ENCODE measurements around the gene TMEM176A.

TMEM176A gene

DNA sequence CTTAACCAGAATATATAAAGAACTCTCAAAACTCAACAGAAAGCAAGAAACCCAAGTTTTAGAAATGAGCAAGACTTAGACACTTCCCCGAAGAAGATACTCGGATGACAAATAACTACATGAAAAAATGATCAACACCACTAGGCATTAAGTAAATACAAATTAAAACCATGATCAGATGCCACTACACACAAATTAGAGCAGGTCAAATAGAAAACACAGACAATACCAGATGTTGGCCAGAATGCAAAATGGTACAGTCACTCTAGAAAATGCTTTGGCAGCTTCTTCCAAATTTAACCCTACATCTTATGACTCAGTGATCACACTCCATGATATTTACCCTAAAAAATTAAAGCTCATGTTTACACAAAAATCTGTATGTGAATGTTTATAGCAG is 18.4 kb downstream of the TMEM176A start:
- no peak for DNase-seq (ENCODE audit: low read depth in 2 of 2)

DNA sequence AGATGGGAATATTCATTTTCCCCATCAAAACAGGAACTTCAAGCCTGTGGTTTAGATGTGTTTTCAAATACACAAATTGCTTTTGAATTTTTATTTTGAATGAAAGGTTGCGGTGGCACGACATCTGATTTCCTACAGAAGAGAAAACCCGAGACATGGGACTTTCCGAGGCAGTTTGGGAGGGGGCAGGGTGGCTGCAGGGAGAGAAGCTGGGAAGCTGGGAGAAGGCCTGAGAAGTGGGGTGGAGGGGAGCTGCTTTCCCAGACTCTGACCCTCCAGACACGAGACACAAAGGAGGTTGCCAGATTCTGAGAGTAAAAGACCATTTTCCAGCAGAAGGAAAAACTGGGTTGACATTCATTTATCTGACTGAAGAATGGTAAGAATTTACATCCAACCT is 19.6 kb downstream of the TMEM176A start:
- DNase-seq (ENCODE audit: low read depth in 2 of 2): no peak

DNA sequence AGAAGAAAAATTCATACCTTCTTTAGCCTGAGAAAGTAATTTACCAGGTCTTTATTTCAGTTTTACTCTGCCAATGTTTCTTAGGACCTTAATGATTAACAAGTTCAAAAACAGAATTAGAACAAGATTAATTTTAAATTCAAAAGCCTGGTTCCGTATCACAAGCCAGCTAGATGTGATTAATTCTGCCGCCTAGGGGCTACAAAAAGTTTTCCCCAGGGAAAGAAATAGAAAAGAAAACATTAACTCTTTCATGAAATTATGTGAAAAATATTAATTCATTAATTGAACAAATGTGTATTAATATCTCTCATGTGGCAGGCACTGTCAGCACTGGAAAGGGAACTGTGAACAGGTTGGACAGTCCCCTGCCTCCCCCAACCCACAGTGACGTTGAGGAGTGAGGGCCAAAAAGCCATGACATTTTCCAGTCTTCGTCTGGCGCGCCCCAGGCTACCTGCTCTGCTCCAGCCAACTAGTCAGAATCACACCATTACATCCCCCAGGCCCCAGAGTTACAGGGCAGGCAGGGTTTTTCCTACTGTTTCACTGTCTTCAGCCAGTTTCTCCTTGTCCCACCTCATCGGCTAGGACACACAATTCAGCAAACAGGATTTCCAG is 20.1 kb downstream of the TMEM176A start:
- no peak for DNase-seq (ENCODE audit: low read depth in 2 of 2)

DNA sequence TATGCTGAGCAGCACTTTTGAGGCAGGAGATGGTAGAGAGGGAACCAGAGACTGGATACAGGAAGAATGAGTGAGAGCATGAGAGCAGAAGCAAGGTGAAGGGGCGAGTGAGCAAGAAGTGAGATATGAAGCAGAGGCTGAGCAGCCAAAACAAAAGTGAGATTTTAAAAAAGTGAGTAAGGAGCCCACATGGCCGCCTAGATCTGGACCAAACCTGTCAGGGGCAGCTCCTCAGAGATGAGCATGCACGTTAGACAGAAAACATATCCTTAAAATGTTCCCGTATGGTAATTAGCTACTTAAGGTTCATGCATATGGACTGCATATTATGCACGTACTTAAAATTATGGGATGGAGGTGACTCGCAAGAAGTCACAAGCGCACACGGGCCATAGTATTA is 22.5 kb downstream of the TMEM176A start:
- no peak for DNase-seq (ENCODE audit: low read depth in 2 of 2)

DNA sequence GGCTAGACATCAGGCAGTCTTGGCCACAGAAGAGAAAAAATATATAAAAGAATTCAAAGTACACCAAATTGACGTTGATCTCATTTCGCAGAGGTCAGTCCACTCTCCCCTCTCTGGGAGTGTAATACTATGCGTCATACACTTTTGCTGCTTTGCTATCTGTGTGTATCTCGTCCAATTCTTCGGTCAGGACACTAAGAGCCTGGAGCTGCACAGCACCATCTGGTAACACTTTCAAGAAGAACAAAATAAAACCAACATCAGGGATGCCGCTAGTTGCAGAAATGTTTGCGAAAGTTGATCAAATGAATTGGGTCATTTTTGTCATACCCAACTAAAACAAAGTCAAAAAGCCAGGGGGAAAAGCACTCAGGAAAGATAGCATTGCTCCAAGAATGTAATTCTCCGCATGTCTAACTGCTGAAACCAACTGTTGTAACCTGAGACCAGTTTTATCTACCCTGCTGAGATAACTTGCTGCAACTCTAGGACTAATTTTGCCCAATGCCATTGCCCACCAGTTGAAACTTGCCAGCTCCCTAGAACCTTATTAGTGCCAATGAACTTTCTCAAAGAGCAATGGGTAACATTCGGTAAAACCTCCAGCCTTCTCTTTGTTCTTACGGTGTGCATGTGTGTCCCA is 23.0 kb downstream of the TMEM176A start:
- DNase-seq (ENCODE audit: low read depth in 2 of 2): no peak

DNA sequence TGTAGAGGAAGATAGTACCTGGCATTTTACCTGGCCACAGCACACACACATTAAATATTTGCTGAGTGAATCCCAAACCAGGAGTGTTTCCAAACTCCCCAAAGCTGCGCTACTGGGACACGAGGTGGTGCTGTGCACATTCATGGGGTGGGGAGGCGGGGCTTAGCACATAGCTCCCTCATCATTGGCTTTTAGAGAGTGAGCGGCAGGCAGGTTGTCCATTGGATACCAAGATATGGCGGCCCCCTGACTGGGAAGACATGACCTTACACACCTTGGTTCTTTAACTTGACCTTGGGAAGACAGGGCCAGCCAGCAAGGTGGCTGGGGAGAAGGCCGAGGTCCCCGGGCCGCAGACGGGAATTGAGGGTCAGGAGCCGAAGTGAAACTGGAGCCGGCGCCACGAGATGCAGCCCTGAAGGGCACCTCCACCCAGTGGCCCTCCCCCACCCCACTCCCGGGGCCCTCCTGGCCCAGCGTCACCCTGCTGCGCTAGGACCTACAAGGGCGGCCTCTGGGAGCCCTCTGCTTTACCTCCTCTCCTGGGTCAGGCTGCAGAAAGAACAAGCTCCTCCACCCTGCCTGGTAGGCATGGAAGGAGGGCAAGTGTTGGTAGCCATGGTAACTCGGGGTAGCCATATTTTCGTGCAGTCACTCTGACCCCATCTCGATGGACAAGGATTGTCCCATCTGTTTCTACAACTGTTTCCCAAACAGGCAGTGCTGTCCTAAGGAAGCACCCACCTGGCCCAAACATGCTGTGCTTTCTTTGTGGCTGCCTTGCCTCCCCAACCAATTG is 24.0 kb downstream of the TMEM176A start:
- no peak for DNase-seq (ENCODE audit: low read depth in 2 of 2)

DNA sequence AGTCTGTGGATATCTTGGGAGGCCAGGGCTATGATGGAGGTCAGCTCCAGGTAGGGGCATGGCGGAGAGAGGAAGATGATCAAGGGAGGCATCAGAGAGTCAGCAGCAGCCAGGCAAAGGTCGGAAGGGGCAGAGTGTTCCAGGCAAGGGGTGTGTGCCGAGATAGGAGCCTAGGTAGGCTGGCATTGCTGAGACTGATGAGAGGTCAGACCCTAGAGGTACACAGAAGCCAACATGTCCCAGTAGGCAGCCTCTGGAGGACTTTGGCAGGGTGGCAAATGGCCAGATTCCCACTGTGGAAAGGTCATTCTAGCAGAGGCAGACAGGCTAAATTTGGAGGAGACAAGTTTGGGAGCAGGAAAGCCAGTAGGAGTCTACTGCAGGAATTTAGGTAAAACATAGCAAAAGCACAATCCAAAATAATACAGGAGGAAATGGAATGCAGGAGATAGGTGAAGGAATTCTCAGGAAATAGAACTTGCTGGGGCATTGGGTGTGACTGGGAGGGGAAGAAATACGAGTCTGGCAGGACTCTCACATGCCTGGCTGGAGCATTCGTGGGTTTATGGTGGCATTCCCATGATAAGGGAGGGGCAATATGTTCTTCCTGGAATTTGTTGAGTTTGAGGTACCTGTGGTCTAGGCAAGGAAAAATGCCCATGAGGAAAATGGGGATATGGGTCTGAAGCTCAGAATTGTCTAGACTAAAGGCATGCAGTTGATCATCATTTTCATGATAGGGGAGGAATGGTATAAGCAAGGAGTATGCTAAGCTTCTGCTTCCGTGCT is 25.7 kb downstream of the TMEM176A start:
- no peak for DNase-seq (ENCODE audit: low read depth in 2 of 2)

DNA sequence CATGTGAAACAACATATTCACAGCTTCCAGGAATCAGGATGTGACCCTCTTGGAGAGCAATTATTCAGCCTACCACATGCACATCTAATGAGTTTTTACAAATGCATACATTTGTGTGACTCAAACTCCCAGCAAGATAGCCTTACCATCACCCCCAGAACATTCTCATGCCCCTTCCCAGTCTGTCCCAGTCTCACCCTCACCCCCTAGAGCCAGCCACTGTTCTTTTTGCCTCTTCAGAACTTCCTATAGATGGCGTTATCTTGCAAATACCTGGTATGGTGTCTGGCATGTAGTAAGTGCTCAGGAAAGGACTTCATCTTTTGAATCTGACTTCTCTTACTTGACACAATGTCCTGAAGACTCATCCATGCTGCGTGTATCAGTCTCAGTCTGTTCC is 27.8 kb downstream of the TMEM176A start:
- DNase-seq (ENCODE audit: low read depth in 2 of 2): no peak

DNA sequence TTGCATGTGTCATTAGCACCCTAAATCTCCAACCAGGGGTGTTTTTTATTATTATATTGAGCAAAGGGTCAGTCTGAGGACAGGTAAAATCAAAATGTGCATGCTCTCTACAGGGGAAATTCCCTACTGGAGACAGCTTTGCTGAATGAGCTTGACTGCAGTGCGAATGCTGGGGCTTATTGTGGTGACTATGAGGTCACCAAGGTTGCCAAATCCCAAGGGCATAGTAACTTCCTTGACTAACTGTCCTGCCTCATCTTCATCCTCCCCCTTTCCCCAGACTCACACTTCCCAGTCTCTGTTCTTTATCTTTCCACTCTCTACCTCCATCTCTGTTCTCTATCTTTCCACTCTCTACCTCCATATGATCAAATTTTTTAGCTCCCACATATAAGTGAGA is 28.9 kb downstream of the TMEM176A start:
- no peak for DNase-seq (ENCODE audit: low read depth in 2 of 2)

DNA sequence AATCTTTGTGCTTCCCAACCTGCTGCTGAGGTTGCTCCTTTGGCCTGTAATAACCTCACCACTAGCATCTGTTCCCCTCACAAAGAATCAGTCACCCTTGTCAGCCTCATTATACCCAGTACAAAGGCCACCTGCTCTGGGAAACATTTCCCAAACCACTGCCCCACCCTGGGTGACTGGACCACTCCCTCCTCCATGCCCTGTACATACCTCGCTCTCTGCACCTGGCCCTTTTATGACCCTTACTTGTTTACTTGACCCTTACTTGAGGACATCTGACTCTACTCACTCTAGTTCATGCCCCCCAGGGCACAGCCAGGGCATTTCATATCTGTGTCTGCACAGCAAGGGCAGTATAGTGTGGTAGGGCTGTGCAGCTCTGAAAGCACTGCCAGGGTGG is 30.4 kb downstream of the TMEM176A start:
- DNase-seq (ENCODE audit: low read depth in 2 of 2): no peak

DNA sequence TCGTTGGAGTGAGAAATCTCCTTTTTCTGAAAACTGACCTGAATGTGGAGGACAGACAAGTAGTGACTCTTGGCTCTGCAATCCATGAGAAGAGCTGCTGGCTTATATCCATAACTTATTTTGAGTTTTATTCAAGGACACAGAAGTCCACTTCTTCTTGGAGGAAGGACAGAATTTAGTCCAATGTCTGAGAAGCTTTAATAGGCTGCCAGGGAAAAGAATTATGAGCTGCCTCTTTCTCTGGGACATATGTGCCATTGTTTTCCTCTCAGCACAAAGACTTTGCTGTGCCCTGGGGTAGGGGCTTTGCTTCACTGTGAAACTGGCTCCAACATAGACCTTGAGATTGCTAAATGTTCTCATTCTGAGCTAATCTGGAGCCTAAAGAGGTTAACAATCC is 31.3 kb downstream of the TMEM176A start:
- DNase-seq (ENCODE audit: low read depth in 2 of 2): no peak

DNA sequence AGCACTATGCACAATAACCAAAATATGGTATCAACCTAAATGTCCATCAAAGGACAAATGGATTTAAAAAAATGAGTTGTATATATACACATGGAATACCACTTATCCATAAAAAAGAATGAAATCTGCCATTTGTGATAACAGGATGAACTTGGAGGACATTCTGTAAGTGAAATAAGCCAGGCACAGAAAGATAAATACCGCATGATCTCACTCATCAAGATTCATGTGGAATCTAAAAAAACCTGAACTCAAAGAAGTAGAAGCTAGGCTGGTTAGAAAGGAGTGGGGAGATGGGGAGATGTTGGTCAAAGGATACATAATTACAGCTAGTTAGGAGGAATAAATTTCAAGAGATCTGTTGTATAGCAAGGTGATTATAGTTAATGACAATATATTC is 34.5 kb downstream of the TMEM176A start:
- no peak for DNase-seq (ENCODE audit: low read depth in 2 of 2)

DNA sequence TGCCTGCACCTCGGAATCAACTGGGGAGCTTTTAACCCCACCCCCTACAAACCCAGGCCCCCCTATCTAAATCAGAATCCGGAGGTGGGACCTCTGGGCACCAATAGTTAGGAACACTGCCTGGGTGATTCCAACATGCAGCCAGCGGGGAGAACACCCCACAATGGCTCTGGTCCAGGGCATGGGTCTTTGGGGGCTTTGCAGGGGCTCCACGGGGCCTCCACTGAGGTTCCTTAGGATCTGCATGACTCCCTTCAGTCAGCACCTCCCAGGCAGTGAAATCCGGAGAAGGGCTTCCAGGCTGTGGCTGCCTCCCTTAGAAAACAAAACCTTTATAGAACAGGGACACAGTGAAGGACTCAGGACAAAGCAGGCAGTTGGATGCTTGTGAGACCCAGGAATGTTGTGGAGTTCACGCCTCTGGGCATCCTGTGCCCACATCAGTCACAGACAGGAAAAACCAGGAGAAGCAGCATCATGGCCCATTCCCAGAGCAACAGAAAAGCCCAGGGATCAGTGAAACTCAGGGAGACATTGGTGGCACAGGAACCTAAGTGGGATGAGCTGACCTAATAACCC is 35.2 kb downstream of the TMEM176A start:
- no peak for DNase-seq (ENCODE audit: low read depth in 2 of 2)

DNA sequence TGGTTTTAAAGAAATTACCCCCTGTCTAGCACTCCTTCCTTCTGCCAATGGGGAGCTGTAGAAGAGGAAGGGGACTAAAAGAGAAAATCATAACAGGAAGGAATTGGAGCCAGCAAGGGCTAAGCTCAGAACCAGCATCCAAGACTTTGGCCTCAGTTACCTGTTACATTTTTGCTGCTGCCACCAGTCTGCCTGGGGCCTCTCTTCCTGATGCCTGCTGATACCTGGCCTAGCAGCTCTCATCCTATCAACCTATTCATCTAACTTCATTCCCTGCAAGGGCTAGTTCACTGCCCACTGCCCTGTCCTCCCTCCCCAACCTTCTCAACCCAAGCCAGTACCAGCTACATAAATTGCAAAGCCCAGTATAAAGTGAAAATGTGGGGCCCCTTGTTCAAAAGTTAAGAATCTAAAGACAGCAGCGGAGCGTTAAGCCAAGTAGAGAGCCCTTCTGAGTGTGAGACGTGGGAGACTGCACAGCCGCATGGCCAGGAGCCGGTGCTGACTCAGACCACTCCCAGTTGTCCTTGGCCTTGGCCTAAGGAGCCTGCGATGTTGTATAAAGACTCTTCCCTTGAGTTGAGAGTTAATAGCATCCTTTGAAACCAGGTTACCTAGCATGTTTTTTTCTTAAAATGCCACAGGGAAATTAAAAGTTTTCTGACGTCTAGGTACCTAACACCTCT is 38.5 kb downstream of the TMEM176A start:
- no peak for DNase-seq (ENCODE audit: low read depth in 2 of 2)

DNA sequence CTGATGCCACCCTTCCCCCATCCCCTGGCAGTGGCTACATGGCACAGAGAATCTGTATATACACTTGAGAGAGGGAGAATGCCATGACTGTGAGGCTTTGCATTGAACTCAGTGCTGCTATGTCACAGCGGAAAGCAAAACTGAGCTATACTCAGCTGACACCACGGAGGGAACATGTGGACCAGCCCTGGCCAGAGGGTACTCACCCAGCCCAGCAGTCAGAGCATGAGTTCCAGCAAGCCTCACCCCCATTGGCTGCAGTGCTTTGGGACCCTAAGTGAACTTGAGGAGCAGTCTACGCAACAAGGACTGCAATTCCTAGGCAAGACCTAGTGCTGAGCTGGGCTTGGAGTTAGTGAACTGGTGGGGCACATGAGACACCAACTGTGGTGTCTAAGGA is 41.4 kb downstream of the TMEM176A start:
- DNase-seq (ENCODE audit: low read depth in 2 of 2): no peak

DNA sequence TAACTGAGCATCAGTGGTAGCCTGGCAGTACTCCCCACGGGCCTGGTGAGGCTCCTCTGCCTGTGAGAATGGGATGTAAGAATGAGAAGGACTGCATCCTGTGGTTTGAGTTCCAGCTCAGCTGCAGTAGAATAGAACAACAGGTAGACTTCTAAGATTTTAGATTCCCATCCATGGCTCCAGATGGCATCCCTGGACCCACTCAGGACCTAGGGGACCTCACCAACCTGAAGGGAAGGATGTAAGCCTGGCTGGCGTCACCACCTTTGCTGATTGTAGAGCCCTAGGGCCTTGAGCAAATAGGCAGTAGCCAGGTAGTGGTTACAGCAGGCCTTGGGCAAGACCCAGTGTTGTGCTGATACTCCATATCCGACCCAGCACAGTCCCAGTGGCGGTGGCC is 42.1 kb downstream of the TMEM176A start:
- no peak for DNase-seq (ENCODE audit: low read depth in 2 of 2)

DNA sequence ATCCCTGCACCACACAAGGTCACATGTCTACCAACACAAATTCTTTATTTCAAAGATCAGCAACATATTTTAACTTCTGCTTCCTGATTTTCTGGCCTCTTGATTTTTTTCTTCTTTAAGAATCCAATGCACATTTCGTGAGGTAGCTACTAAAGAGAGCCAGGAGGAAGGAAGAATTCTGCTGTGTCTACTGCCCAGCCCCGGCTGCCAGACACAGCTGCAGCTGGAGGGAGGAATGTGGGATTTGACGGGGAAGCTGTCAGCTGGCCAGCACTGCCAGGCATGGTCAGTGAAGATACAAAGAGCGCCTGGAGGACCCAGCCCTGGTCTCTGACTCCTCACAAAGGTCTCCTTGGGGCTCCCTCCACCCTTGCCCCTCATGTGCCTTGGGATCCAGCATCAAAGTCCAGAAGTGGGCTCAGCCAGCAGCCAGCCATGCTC is 44.9 kb downstream of the TMEM176A start:
- DNase-seq (ENCODE audit: low read depth in 2 of 2): no peak

DNA sequence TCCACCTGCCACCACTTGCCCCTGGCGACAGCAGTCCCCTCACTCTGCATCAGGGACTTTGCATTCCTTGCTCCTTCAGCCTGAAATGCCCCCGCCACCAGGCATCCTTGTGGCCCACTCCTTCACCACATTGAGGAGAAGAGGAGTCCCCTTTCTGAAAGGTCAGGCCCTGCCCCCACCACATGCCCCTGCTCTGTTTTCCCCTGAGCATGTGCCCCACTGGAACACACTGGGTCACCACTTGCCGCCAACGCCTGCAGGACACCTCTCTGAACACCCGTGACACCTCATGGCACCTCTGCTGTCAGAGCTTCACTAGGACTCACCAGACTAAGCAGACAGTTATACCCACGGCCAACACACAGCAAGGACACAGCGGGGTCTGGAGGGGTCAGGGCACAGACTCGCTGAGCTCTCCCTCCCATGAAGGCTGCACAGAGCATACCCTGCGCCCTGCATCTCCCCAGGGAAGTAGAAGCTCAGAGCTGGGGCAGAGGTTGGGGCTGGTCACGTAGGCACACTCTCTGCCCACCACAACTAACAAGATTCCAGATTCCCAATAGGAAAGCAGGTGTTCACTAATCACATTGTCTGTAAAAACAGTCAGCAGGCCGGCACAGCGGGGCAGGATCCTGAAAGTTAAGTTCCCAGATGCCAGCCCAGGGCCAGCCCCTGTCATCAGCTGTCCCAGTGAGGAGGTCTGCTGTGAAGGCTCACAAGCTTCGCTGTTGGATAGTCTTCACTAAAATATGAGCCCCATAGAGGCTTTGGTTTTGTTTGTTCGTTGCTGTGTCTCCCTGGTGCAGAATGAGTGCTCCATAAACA is 45.9 kb downstream of the TMEM176A start:
- no peak for DNase-seq (ENCODE audit: low read depth in 2 of 2)

DNA sequence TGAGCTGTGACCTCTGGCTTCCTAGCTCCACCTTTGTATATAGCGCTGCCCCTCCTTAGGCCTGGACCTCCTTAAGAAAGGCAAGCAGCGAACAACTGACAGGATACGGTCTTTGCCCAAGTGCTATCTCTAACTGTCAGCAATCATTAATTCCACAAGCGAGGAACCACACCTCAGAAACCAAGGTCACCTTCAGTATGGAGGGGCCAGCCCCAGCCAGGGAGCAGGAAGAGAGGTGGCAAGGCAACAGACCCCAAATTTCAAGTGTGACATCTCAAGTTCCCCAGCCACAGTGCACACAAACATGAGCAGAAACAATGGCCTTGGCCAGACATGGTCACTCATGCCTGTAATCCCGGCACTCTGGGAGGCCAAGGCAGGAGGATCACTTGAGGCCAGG is 47.0 kb downstream of the TMEM176A start:
- no peak for DNase-seq (ENCODE audit: low read depth in 2 of 2)

DNA sequence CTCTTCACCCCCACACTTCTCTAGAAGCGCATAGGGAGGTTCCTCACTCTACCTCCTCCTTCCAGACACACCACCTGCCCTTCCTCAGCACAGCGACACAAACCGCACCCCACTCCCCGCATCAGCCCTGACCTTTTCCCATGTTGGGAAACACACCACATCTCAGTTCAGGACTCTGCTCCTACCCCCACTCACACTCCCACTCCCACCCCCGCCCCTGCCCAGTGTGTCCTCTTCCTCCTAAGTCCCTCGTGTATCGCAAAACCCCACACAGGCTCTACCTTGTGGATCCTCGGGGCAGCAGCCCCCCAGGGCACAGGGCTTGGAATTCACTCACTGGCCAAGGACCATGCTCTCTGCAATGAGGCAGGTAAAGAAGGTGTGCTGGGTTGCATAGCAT is 47.5 kb downstream of the TMEM176A start:
- no peak for DNase-seq (ENCODE audit: low read depth in 2 of 2)
